PC-3 (cell line): Measurements from ENCODE around the gene GIT2. TPM values are rescaled to one million over a fixed set of nuclear protein-coding genes. Genes with fewer than 3 reads are reported as not detected.

Experiments used
- ATAC-seq: fragments of 200-7000 bp; cut with Tn5 transposase; 2 replicates; pipeline ENCODE4 v1.9.1; 2020; ENCODE audit warnings: mild to moderate bottlenecking, moderate library complexity
- BruUV-seq: library from RNA; stranded (reverse); fragments of 400-500 nt; replicated peaks from 2 replicates; lab custom pipeline; 2021; lab: Mats Ljungman, UMichigan
- CTCF ChIA-PET: fragments of 300-600 bp; sonication (Branson Sonifier 250); formaldehyde crosslinking; loops from one replicate; lab custom pipeline; 2022; ENCODE audit warnings: antibody characterized with exemption; lab: Charles Lee
- POLR2A ChIA-PET: fragments of 300-600 bp; sonication (Branson Sonifier 250); formaldehyde crosslinking; loops from one replicate; lab custom pipeline; 2022; ENCODE audit warnings: antibody characterized with exemption; ENCODE audit not compliant: unreplicated experiment; lab: Charles Lee
- DNase-seq: peaks from one replicate; pipeline ENCODE4 v3.0.0-alpha.2; 2015
- H2AFZ ChIP-seq: fragments of 300-600 bp; sonication (generic); 2 replicates; pipeline ENCODE4 v1.6.0; 2016; ENCODE audit warnings: antibody characterized with exemption, low read length
- H3F3A ChIP-seq: fragments of 300-600 bp; sonication (generic); one replicate; pipeline ENCODE4 v1.6.0; 2017; ENCODE audit warnings: antibody characterized with exemption, low read length, control low read depth, mild to moderate bottlenecking; ENCODE audit not compliant: unreplicated experiment
- H3K27ac ChIP-seq: fragments of 300-600 bp; sonication (generic); 2 replicates; pipeline ENCODE4 v1.5.1; 2016; ENCODE audit warnings: mild to moderate bottlenecking, low read length
- H3K27me3 ChIP-seq: fragments of 300-600 bp; sonication (generic); 2 replicates; pipeline ENCODE4 v1.6.1; 2016; ENCODE audit warnings: low read length, mixed read lengths
- H3K36me3 ChIP-seq: fragments of 300-600 bp; sonication (generic); 2 replicates; pipeline ENCODE4 v1.6.1; 2016; ENCODE audit warnings: low read depth, mixed run types, low read length, mixed read lengths
- H3K4me1 ChIP-seq: fragments of 300-600 bp; sonication (generic); 2 replicates; pipeline ENCODE4 v1.5.1; 2016; ENCODE audit warnings: low read length; ENCODE audit not compliant: insufficient read depth
- H3K4me2 ChIP-seq: fragments of 300-600 bp; sonication (generic); 2 replicates; pipeline ENCODE4 v1.6.0; 2016; ENCODE audit warnings: low read length
- H3K4me3 ChIP-seq: fragments of 300-600 bp; sonication (generic); 2 replicates; pipeline ENCODE4 v1.5.1; 2016; ENCODE audit warnings: mild to moderate bottlenecking, low read length, mixed read lengths
- H3K79me2 ChIP-seq: fragments of 300-600 bp; sonication (generic); 2 replicates; pipeline ENCODE4 v1.6.1; 2017; ENCODE audit warnings: low read length, mixed read lengths
- H3K9ac ChIP-seq: fragments of 300-600 bp; sonication (generic); 2 replicates; pipeline ENCODE4 v1.6.0; 2016; ENCODE audit warnings: mild to moderate bottlenecking, low read length
- H3K9me2 ChIP-seq: fragments of 300-600 bp; sonication (generic); replicated peaks from 2 replicates; pipeline ENCODE4 v1.6.1; 2016; ENCODE audit warnings: mixed run types, low read length, mixed read lengths
- H3K9me3 ChIP-seq: fragments of 300-600 bp; sonication (generic); 2 replicates; pipeline ENCODE4 v1.6.1; 2016; ENCODE audit warnings: low read length, mixed read lengths
- H4K20me1 ChIP-seq: fragments of 300-600 bp; sonication (generic); 2 replicates; pipeline ENCODE4 v1.6.1; 2016; ENCODE audit warnings: low read length, mixed read lengths
- CTCF ChIP-seq: fragments of 300-600 bp; sonication (generic); conservative IDR thresholded peaks from 2 replicates; pipeline ENCODE4 v1.5.1; 2017; ENCODE audit warnings: antibody characterized with exemption, low read depth, mild to moderate bottlenecking, low read length
- EZH2 ChIP-seq: fragments of 300-600 bp; sonication (generic); IDR thresholded peaks from one replicate; pipeline ENCODE4 v1.6.1; 2017; ENCODE audit warnings: antibody characterized with exemption, mild to moderate bottlenecking, low read length; ENCODE audit not compliant: unreplicated experiment
- EZH2phosphoT487 ChIP-seq: fragments of 300-600 bp; sonication (generic); IDR thresholded peaks from 2 replicates; pipeline ENCODE4 v1.6.1; 2018; ENCODE audit warnings: mild to moderate bottlenecking, antibody characterized with exemption, low read length, borderline replicate concordance
- intact Hi-C: fragments of 100-400 bp; cut with micrococcal nuclease; formaldehyde crosslinking; loops from 2 replicates; pipeline ENCODE4 v1.9.0; 2023
- total RNA-seq: library from RNA; depleted of rRNA; stranded (reverse); fragments of >200 nt; gene quantifications from 2 replicates; pipeline ENCODE4 v1.2.3, GENCODE V29; 2014

The GIT2 gene
- total RNA-seq, 1 experiment from 2014 or later, result 26.8 TPM

- H3K27me3 ChIP-seq, result no peaks in the 10 kb centered on the region
- H3K27ac ChIP-seq, result no peak overlapping the region
- peaks cover 40% of the 10 kb centered on the region for H3K79me2 ChIP-seq
- H3K9me3 ChIP-seq, result no peaks in the 10 kb centered on the region
- ATAC-seq (no peak), DNase-seq (no peak)
- no peaks in the 10 kb centered on the region for H3K9me2 ChIP-seq
- H3K36me3 ChIP-seq, result peaks cover 15% of the 10 kb centered on the region; the same call in 1 of the 2 replicates
- intact Hi-C loops, result no loop called here
- peaks cover 3% of the 10 kb centered on the region for H3F3A ChIP-seq
- peaks cover 8% of the 10 kb centered on the region; the same call in 1 of the 2 replicates for H4K20me1 ChIP-seq
- TF ChIP-seq EZH2phosphoT487, result no peak
- no peak for TF ChIP-seq EZH2
- no peak for TF ChIP-seq CTCF
- no peak overlapping the region for H3K9ac ChIP-seq
- no peak overlapping the region for H2AFZ ChIP-seq
- BruUV-seq, result no TSS peak
- H3K4me2 ChIP-seq, result no peak overlapping the region
- peaks cover 21% of the 10 kb centered on the region for H3K4me1 ChIP-seq
- ChIA-PET CTCF (no interaction called here), POLR2A (no interaction called here)
- H3K4me3 ChIP-seq, result no peak overlapping the region
These were observed 4.6 kb downstream of the GIT2 start for GRCh38 chr12:109991586-109991985.

GRCh38 chr12:109989380-109989779 is 6.8 kb downstream of the GIT2 start:
- intact Hi-C loops, result no loop called here
- Histone ChIP-seq H3K4me3 (no peak overlapping the region), H3K4me1 (peaks cover 10% of the 10 kb centered on the region), H4K20me1 (peaks cover 4% of the 10 kb centered on the region; the same call in 1 of the 2 replicates), H3K36me3 (peaks cover 23% of the 10 kb centered on the region; the same call in 1 of the 2 replicates), H3K27ac (no peak overlapping the region), H2AFZ (no peak overlapping the region), H3K4me2 (no peak overlapping the region), H3F3A (peaks cover 3% of the 10 kb centered on the region), H3K9me3 (no peaks in the 10 kb centered on the region), H3K27me3 (no peaks in the 10 kb centered on the region), H3K9me2 (no peaks in the 10 kb centered on the region), H3K79me2 (peaks cover 22% of the 10 kb centered on the region), H3K9ac (no peak overlapping the region)
- ATAC-seq (no peak), DNase-seq (no peak)
- no TSS peak for BruUV-seq
- no peak for TF ChIP-seq EZH2
- no peak for TF ChIP-seq CTCF
- TF ChIP-seq EZH2phosphoT487, result no peak
- ChIA-PET POLR2A (no interaction called here), CTCF (no interaction called here)

- POLR2A ChIA-PET, result no interaction called here
- no peak overlapping the region for H3K9ac ChIP-seq
- peaks cover 17% of the 10 kb centered on the region for H3K79me2 ChIP-seq
- TF ChIP-seq CTCF, result no peak
- TF ChIP-seq EZH2, result no peak
- no peak for TF ChIP-seq EZH2phosphoT487
- ATAC-seq (no peak), DNase-seq (no peak)
- intact Hi-C loops, result no loop called here
- no peak overlapping the region for H3K27ac ChIP-seq
- no peak overlapping the region for H3K4me2 ChIP-seq
- H3K9me3 ChIP-seq, result no peaks in the 10 kb centered on the region
- H3K36me3 ChIP-seq, result peaks cover 24% of the 10 kb centered on the region; the same call in 1 of the 2 replicates
- H2AFZ ChIP-seq, result no peak overlapping the region
- peaks cover 3% of the 10 kb centered on the region for H3F3A ChIP-seq
- no peak overlapping the region for H3K4me3 ChIP-seq
- H3K4me1 ChIP-seq, result peaks cover 6% of the 10 kb centered on the region
- H3K9me2 ChIP-seq, result no peaks in the 10 kb centered on the region
- H4K20me1 ChIP-seq, result no peaks in the 10 kb centered on the region
- no TSS peak for BruUV-seq
- H3K27me3 ChIP-seq, result no peaks in the 10 kb centered on the region
- CTCF ChIA-PET, result no interaction called here
These were observed 7.3 kb downstream of the GIT2 start for GRCh38 chr12:109988903-109989302.
